Measurements from ENCODE around the gene DFFA.

DFFA gene

GRCh38 chr1:10456048-10456447, 16.3 kb downstream of the DFFA start:
- Histone ChIP-seq H3K36me3 (peaks cover 6 to 20% (median 8%) of the 10 kb centered on the region in 3 donors), H3K4me1 (peaks cover 0 to 7% (median 3%) of the 10 kb centered on the region in 4 donors), H3K4me3 (no peak overlapping the region), H3K9me3 (no peaks in the 10 kb centered on the region), H3K27me3 (no peaks in the 10 kb centered on the region), H3K27ac (no peak overlapping the region)
- DNase-seq: no peak
- TF ChIP-seq, protein P1, sequence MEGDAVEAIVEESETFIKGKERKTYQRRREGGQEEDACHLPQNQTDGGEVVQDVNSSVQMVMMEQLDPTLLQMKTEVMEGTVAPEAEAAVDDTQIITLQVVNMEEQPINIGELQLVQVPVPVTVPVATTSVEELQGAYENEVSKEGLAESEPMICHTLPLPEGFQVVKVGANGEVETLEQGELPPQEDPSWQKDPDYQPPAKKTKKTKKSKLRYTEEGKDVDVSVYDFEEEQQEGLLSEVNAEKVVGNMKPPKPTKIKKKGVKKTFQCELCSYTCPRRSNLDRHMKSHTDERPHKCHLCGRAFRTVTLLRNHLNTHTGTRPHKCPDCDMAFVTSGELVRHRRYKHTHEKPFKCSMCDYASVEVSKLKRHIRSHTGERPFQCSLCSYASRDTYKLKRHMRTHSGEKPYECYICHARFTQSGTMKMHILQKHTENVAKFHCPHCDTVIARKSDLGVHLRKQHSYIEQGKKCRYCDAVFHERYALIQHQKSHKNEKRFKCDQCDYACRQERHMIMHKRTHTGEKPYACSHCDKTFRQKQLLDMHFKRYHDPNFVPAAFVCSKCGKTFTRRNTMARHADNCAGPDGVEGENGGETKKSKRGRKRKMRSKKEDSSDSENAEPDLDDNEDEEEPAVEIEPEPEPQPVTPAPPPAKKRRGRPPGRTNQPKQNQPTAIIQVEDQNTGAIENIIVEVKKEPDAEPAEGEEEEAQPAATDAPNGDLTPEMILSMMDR (IDR thresholded peaks at IDR 0.05): no peak
- intact Hi-C loops (cut with DNase I; ENCODE audit: low total_unique reads): no loop called here

- H3K36me3 ChIP-seq: no peaks in the 10 kb centered on the region
- no peak overlapping the region for H3K27ac ChIP-seq
- H3K4me3 ChIP-seq: no peak overlapping the region
- intact Hi-C loops (cut with DNase I; ENCODE audit: low total_unique reads): no loop called here
- H3K27me3 ChIP-seq: peaks cover 0 to 12% of the 10 kb centered on the region in 2 donors
- H3K9me3 ChIP-seq: no peaks in the 10 kb centered on the region
- no peak for DNase-seq
- peaks cover 0 to 9% (median 4%) of the 10 kb centered on the region in 4 donors for H3K4me1 ChIP-seq
- TF ChIP-seq, protein P1 (IDR thresholded peaks at IDR 0.05): no peak
These were observed 21.0 kb downstream of the DFFA start for GRCh38 chr1:10451287-10451686.

DNA sequence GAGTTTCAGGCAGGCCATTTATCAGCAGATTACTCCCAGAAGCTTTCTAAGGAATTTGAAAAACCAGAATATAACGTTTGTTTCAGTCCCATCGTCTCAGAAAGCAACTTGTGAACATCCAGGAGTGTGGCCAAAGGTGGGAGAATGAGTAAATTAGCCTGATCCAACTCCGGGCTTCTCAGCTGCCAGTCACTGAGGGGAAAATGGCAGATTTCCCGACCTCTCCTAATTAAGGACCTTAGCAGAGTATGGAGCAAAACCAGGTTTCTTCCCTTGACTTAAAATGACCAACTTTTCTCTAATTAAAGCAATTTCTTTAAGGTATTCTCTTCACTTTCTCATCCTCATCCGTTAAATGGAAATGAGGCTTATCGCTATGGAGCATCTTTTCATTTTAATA, 21.5 kb downstream of the DFFA start:
- H3K4me1 ChIP-seq: peaks cover 0 to 9% (median 4%) of the 10 kb centered on the region in 4 donors
- peaks cover 0 to 12% of the 10 kb centered on the region in 2 donors for H3K27me3 ChIP-seq
- DNase-seq: no peak
- intact Hi-C loops (cut with DNase I; ENCODE audit: low total_unique reads): no loop called here
- TF ChIP-seq, protein P1 (IDR thresholded peaks at IDR 0.05): no peak
- no peak overlapping the region for H3K27ac ChIP-seq
- H3K4me3 ChIP-seq: no peak overlapping the region
- no peaks in the 10 kb centered on the region for H3K36me3 ChIP-seq
- H3K9me3 ChIP-seq: no peaks in the 10 kb centered on the region

DNA sequence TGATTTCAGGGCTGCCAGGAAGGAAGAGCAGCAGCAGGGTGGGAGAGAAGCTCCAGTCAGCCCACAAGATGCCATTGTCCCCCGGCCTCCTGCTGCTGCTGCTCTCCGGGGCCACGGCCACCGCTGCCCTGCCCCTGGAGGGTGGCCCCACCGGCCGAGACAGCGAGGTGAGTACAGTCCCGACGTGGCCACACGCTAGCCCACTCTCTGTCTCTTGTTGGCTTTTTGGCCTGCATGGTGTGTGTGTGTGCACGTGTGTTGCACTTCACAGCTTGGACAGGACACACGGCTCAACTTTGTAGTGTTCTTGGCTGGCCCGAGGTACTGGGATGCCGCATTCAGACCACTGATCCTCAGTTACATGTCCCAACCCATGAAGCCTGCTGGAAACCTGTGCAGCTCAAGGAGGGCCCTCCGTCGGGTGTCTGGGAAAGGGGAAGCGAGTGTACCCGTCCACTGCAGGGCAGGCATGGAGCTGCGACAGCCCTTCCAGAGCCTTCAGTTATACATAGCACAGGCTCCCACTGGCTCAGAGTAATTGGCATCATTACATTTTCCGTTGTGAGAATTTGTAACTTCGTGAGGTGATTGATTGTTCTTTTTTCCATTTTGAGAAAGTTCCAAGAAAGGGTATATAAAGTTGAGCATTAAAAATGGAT, 22.0 kb downstream of the DFFA start:
- H3K4me1 ChIP-seq: peaks cover 0 to 9% (median 4%) of the 10 kb centered on the region in 4 donors
- H3K4me3 ChIP-seq: no peak overlapping the region
- no peak overlapping the region for H3K27ac ChIP-seq
- TF ChIP-seq, protein P1 (IDR thresholded peaks at IDR 0.05): no peak
- peaks cover 0 to 12% of the 10 kb centered on the region in 2 donors for H3K27me3 ChIP-seq
- H3K36me3 ChIP-seq: no peaks in the 10 kb centered on the region
- no peaks in the 10 kb centered on the region for H3K9me3 ChIP-seq
- intact Hi-C loops (cut with DNase I; ENCODE audit: low total_unique reads): no loop called here
- no peak for DNase-seq

DNA sequence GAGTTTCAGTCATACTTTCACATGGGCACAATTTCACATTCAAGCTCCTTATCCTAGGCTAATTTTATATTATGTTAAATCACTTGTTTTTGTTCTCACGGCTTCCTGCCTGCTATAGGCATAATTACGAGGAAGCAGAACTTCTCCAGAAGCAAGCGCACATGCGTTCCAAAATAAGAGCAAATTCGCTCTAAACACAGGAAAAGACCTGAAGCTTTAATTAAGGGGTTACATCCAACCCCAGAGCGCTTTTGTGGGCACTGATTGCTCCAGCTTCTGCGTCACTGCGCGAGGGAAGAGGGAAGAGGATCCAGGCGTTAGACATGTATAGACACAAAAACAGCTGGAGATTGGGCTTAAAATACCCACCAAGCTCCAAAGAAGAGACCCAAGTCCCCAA, 22.6 kb downstream of the DFFA start, which contains the start of gene CORT:
TSS of gene CORT (plus strand) at position 281 of the 400 bp plus-strand sequence. CDS start 193 bp downstream, outside the sequence.
- DNase-seq: no peak
- H3K27ac ChIP-seq: no peak within 1 kb of the TSS
- H3K36me3 ChIP-seq: peaks cover 0 to 2% (median 0%) of the 10 kb centered on the region in 3 donors
- TF ChIP-seq, protein P1 (IDR thresholded peaks at IDR 0.05): no peak
- H3K4me3 ChIP-seq: no peak within 1 kb of the TSS
- peaks cover 0 to 9% (median 4%) of the 10 kb centered on the region in 4 donors for H3K4me1 ChIP-seq
- H3K27me3 ChIP-seq: peaks cover 0 to 12% of the 10 kb centered on the region in 2 donors
- intact Hi-C loops (cut with DNase I; ENCODE audit: low total_unique reads): no loop called here
- H3K9me3 ChIP-seq: no peaks in the 10 kb centered on the region

All from tibial artery (tissue), 4 donors.